AG10803 (cell line): Measurements from ENCODE around the gene SLC45A1.

Source experiments
- DNase-seq: peaks from one replicate; pipeline ENCODE4 v3.0.0; 2010; ENCODE audit warnings: low read depth
- H3K4me3 ChIP-seq: 2 replicates; pipeline ENCODE4 v1.5.1; 2011; ENCODE audit warnings: mild to moderate bottlenecking, low read length, control low read depth
- CTCF ChIP-seq: conservative IDR thresholded peaks from 2 replicates; pipeline ENCODE4 v1.5.1; 2011; ENCODE audit warnings: mild to moderate bottlenecking, low read length, control low read depth, inconsistent platforms

The SLC45A1 gene

GRCh38 chr1:8312235-8313218 lies 5.4 kb upstream of the SLC45A1 start:
- H3K4me3 ChIP-seq: no peak overlapping the region
- no peak for DNase-seq
- no peak for TF ChIP-seq CTCF

- DNase-seq: no peak
- H3K4me3 ChIP-seq: no peak overlapping the region
- no peak for TF ChIP-seq CTCF
Measured at GRCh38 chr1:8313231-8313630, 4.7 kb upstream of the SLC45A1 start.

GRCh38 chr1:8314346-8315280 lies 3.3 kb upstream of the SLC45A1 start:
- TF ChIP-seq CTCF: peak; percentile 94
- no peak overlapping the region for H3K4me3 ChIP-seq
- DNase-seq: peak; percentile 65

GRCh38 chr1:8315573-8316475 lies 2.1 kb upstream of the SLC45A1 start:
- no peak overlapping the region for H3K4me3 ChIP-seq
- TF ChIP-seq CTCF: no peak; the same call in 1 of the 2 replicates
- no peak for DNase-seq

GRCh38 chr1:8318436-8318835 lies 522 bp downstream of the SLC45A1 start:
- peak overlapping the region; percentile 55 for H3K4me3 ChIP-seq
- DNase-seq: no peak
- TF ChIP-seq CTCF: no peak

- no peak overlapping the region for H3K4me3 ChIP-seq
- DNase-seq: no peak
- no peak for TF ChIP-seq CTCF
Measured at GRCh38 chr1:8321612-8322011, 3.7 kb downstream of the SLC45A1 start.
